ENCODE measurements around the gene RASGEF1C. TPM values are rescaled to one million over a fixed set of nuclear protein-coding genes. Genes with fewer than 3 reads are reported as not detected.

Gene RASGEF1C
- total and polyA plus RNA-seq, 2 experiments from 2014 or later: 0.40 to 0.42 TPM

- Histone ChIP-seq H3K9me2 (ENCODE audit: insufficient read depth) (no peaks in the 10 kb centered on the region), H3K27ac (ENCODE audit: low read depth) (no peak overlapping the region), H3K4me3 (no peak overlapping the region), H3K4me1 (ENCODE audit: insufficient read depth) (no peaks in the 10 kb centered on the region), H3K36me3 (ENCODE audit: insufficient read depth) (no peaks in the 10 kb centered on the region), H4K20me1 (replicated peaks; ENCODE audit: insufficient read depth) (no peaks in the 10 kb centered on the region), H3K27me3 (ENCODE audit: insufficient read depth) (no peaks in the 10 kb centered on the region), H2AFZ (no peak overlapping the region), H3K4me2 (no peak overlapping the region), H3K79me2 (replicated peaks; ENCODE audit: insufficient read depth) (no peaks in the 10 kb centered on the region), H3F3A (replicated peaks; ENCODE audit: low read depth) (no peaks in the 10 kb centered on the region)
- peaks cover 3% of the 10 kb centered on the region; the same call in 1 of the 3 replicates for H3K4me1 Mint-ChIP-seq
- H3K27ac Mint-ChIP-seq: no peak overlapping the region
- DNase-seq (ENCODE audit: low spot score): no peak
- H3K27me3 Mint-ChIP-seq (ENCODE audit: insufficient read depth, low read depth, poor library complexity): peaks cover 10% of the 10 kb centered on the region
- TF ChIP-seq ZNF462 (CRISPR knock-in tag; IDR thresholded peaks at IDR 0.05) (no peak), ZNF114 (CRISPR knock-in tag; IDR thresholded peaks at IDR 0.05) (no peak), POLR2AphosphoS5 (IDR thresholded peaks at IDR 0.05; ENCODE audit: low read depth) (no peak), STAT1 (IDR thresholded peaks at IDR 0.05; ENCODE audit: unreplicated experiment) (no peak), CTCF (conservative IDR thresholded peaks at IDR 0.05; ENCODE audit: low read depth in 2 of 2) (no peak), EZH2 (IDR thresholded peaks at IDR 0.05; ENCODE audit: low read depth, unreplicated experiment) (no peak), ZNF331 (CRISPR knock-in tag; IDR thresholded peaks at IDR 0.05; ENCODE audit: low read depth) (no peak), EZH2phosphoT487 (IDR thresholded peaks at IDR 0.05; ENCODE audit: unreplicated experiment) (no peak), JUNB (IDR thresholded peaks at IDR 0.05; ENCODE audit: unreplicated experiment) (no peak)
- TF ChIP-seq, protein P1, sequence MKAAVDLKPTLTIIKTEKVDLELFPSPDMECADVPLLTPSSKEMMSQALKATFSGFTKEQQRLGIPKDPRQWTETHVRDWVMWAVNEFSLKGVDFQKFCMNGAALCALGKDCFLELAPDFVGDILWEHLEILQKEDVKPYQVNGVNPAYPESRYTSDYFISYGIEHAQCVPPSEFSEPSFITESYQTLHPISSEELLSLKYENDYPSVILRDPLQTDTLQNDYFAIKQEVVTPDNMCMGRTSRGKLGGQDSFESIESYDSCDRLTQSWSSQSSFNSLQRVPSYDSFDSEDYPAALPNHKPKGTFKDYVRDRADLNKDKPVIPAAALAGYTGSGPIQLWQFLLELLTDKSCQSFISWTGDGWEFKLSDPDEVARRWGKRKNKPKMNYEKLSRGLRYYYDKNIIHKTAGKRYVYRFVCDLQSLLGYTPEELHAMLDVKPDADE (IDR thresholded peaks at IDR 0.05): no peak
- TF ChIP-seq, protein P2, sequence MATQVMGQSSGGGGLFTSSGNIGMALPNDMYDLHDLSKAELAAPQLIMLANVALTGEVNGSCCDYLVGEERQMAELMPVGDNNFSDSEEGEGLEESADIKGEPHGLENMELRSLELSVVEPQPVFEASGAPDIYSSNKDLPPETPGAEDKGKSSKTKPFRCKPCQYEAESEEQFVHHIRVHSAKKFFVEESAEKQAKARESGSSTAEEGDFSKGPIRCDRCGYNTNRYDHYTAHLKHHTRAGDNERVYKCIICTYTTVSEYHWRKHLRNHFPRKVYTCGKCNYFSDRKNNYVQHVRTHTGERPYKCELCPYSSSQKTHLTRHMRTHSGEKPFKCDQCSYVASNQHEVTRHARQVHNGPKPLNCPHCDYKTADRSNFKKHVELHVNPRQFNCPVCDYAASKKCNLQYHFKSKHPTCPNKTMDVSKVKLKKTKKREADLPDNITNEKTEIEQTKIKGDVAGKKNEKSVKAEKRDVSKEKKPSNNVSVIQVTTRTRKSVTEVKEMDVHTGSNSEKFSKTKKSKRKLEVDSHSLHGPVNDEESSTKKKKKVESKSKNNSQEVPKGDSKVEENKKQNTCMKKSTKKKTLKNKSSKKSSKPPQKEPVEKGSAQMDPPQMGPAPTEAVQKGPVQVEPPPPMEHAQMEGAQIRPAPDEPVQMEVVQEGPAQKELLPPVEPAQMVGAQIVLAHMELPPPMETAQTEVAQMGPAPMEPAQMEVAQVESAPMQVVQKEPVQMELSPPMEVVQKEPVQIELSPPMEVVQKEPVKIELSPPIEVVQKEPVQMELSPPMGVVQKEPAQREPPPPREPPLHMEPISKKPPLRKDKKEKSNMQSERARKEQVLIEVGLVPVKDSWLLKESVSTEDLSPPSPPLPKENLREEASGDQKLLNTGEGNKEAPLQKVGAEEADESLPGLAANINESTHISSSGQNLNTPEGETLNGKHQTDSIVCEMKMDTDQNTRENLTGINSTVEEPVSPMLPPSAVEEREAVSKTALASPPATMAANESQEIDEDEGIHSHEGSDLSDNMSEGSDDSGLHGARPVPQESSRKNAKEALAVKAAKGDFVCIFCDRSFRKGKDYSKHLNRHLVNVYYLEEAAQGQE (IDR thresholded peaks at IDR 0.05; ENCODE audit: unreplicated experiment): no peak
- H3K9me3 Mint-ChIP-seq: no peaks in the 10 kb centered on the region; the same call in 1 of the 3 replicates
- no peak for ATAC-seq
- no peak overlapping the region for H3K4me3 Mint-ChIP-seq
- no peaks in the 10 kb centered on the region; the same call in 2 of the 3 replicates for H3K36me3 Mint-ChIP-seq (ENCODE audit: low read depth)
These were observed 67.8 kb downstream of the RASGEF1C start for GRCh38 chr5:180141068-180141660.

All from GM23338 (cell line).